Sigmoid colon (tissue), 4 donors: ENCODE measurements around the gene CELA1.

Source experiments
- EP300 ChIP-seq, 4 donors: sonication (generic); formaldehyde crosslinking; IDR thresholded peaks; one replicate each; pipeline ENCODE4 v1.6.1; 2017; ENCODE audit warnings: antibody characterized with exemption in 4 of 4
- POLR2A ChIP-seq, 2 donors: fragments of 450-650 bp; IDR thresholded peaks; one replicate each; pipeline ENCODE4 v1.6.1; 2016; ENCODE audit warnings: antibody characterized with exemption in 2 of 2, mild to moderate bottlenecking in 2 of 2, moderate library complexity in 2 of 2
- POLR2AphosphoS5 ChIP-seq, 4 donors: sonication (generic); formaldehyde crosslinking; IDR thresholded peaks; one replicate each; pipeline ENCODE4 v1.6.1; 2017; ENCODE audit warnings: antibody characterized with exemption in 4 of 4
- TF ChIP-seq, protein P1 (sequence below), 4 experiments: fragments of 450-650 bp in 3 of 4; fragments of 200-600 bp in 1 of 4; IDR thresholded peaks; one replicate each; pipeline ENCODE4 v1.5.1; 2016 to 2019; ENCODE audit warnings: antibody characterized with exemption in 4 of 4, mild to moderate bottlenecking in 3 of 4, moderate library complexity in 2 of 4

DNA sequence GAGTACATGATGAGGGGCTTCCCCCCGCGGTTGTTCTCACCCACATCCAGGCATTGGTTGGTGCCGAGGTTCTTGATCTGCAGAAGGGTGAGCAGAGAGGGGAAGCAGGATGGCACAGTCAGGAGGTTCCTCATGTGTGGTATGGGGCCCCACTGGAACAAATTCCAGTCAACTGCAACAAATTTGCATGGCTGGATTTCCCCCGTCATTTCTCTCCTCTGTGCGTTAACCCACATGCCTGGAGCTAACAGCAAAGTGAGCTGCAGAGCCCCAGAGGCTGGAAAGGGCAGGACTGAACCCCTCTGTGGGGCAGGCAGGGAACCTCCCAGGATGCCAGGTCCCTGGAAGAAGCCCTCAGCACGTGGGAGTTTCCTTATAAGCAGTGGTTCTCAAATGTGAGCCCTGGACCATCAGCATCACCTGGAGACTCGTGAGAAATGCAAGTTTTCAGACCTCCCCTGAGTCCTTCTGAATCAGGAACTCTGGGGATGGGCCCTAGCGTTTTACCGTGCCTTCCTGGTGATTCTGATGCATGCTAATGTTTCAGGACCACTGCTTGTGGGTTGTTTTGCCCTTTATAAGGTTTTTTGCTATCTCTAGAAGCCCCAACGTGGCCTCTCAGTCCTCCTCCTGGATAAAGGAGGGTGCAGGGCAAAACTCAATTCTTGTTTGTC is 11.0 kb upstream of the CELA1 start:
- TF ChIP-seq EP300 (IDR thresholded peaks at IDR 0.05) (no peak), POLR2A (IDR thresholded peaks at IDR 0.05) (no peak), POLR2AphosphoS5 (IDR thresholded peaks at IDR 0.05) (no peak)
- TF ChIP-seq, protein P1, sequence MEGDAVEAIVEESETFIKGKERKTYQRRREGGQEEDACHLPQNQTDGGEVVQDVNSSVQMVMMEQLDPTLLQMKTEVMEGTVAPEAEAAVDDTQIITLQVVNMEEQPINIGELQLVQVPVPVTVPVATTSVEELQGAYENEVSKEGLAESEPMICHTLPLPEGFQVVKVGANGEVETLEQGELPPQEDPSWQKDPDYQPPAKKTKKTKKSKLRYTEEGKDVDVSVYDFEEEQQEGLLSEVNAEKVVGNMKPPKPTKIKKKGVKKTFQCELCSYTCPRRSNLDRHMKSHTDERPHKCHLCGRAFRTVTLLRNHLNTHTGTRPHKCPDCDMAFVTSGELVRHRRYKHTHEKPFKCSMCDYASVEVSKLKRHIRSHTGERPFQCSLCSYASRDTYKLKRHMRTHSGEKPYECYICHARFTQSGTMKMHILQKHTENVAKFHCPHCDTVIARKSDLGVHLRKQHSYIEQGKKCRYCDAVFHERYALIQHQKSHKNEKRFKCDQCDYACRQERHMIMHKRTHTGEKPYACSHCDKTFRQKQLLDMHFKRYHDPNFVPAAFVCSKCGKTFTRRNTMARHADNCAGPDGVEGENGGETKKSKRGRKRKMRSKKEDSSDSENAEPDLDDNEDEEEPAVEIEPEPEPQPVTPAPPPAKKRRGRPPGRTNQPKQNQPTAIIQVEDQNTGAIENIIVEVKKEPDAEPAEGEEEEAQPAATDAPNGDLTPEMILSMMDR (IDR thresholded peaks at IDR 0.05) = no peak
